Fibroblast of pulmonary artery (primary cell): ENCODE data around the gene GLOD4.

ENCODE experiments used
- DNase-seq: peaks from one replicate; pipeline ENCODE4 v3.0.0-alpha.2; 2010; ENCODE audit warnings: low read depth
- H3K4me3 ChIP-seq: replicated peaks from 2 replicates; pipeline ENCODE4 v1.5.1; 2011; ENCODE audit warnings: low read depth, mild to moderate bottlenecking, control low read depth, low read length, moderate library complexity
- CTCF ChIP-seq: IDR thresholded peaks from 2 replicates; pipeline ENCODE4 v1.5.1; 2011; ENCODE audit warnings: mild to moderate bottlenecking, control low read depth, low read length, inconsistent platforms; ENCODE audit errors: missing control alignments

GLOD4 gene

GRCh38 chr17:801660-802059 lies 19.6 kb upstream of the GLOD4 start:
- no peak overlapping the region for H3K4me3 ChIP-seq
- no peak for DNase-seq
- no peak for TF ChIP-seq CTCF

GRCh38 chr17:800446-801242 lies 18.6 kb upstream of the GLOD4 start:
- no peak for DNase-seq
- no peak overlapping the region for H3K4me3 ChIP-seq
- no peak for TF ChIP-seq CTCF

GRCh38 chr17:799261-799660 lies 17.2 kb upstream of the GLOD4 start:
- H3K4me3 ChIP-seq: no peak overlapping the region
- DNase-seq: no peak
- no peak for TF ChIP-seq CTCF

- no peak for TF ChIP-seq CTCF
- H3K4me3 ChIP-seq: no peak overlapping the region
- no peak for DNase-seq
Measured at GRCh38 chr17:798246-798645, 16.2 kb upstream of the GLOD4 start.

- H3K4me3 ChIP-seq: no peak overlapping the region
- no peak for DNase-seq
- TF ChIP-seq CTCF: no peak
Measured at GRCh38 chr17:797236-797840, 15.3 kb upstream of the GLOD4 start.

- H3K4me3 ChIP-seq: no peak overlapping the region
- DNase-seq: no peak
Measured at GRCh38 chr17:796609-797008, 14.5 kb upstream of the GLOD4 start.

More at GRCh38 chr17:796609-797008, 14.5 kb upstream of the GLOD4 start:
- no peak for TF ChIP-seq CTCF
